ENCODE results near the gene RGL1.

- TF ChIP-seq CTCF (IDR thresholded peaks at IDR 0.05; ENCODE audit: low read length) (no peak), EZH2 (IDR thresholded peaks at IDR 0.05; ENCODE audit: borderline replicate concordance, low read length) (no peak)
Observed at GRCh38 chr1:183966487-183966886, 161.6 kb downstream of the RGL1 start.
